ENCODE data around the gene GOLGA1.
"Not testable (repeated sequence)": the region's sequence is repeated elsewhere in the genome, so short reads cannot be mapped to it uniquely, and the experiment has no call there.

Gene GOLGA1

GRCh38 chr9:124939944-124940343 lies 939 bp downstream of the GOLGA1 start:
- DNase-seq, result no peak

- no peak for DNase-seq
Measured at GRCh38 chr9:124934290-124934689, 6.6 kb downstream of the GOLGA1 start.

DNA sequence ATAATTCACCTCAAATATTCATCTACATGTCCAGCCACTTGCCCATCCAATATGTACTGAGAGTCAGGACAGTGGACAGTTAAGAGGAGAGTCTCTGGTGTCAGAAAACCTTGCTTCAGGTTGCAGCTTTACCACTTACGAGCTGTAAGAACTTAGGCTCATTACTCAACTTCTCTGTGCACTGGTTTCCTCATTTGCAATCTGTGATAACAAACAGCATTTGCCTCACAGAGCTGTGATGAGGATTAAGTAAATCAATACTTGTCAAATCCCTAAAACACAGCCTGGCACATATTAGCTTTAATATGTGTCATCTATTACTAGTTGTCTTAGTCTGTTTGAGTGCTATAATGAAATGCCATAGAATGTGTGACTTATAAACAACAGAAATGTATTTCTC lies 8.6 kb downstream of the GOLGA1 start:
- DNase-seq, result no peak

GRCh38 chr9:124929464-124929863 lies 11.4 kb downstream of the GOLGA1 start:
- DNase-seq, result peak; percentile 4

DNA sequence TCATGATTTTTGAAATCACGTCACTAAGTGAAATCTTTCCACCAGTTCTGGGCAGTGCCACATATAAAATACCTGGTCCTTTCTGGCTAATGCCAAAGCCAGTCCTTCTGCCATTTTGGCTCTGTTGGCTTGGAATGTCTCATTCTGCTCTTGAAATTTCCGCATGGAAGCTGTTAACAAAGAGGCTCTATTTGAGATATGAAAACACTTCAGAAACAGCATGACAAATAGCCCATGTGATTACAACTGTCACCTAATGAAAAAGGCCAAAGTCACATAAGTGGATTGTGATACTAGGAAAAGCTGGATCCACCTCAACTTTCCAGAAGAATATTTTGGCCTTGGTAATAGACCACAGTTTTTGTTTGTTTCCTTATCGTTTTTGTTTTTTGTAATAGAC lies 12.8 kb downstream of the GOLGA1 start:
- no peak for DNase-seq

- DNase-seq, result not testable (repeated sequence)
Measured at GRCh38 chr9:124920394-124920793, 20.5 kb downstream of the GOLGA1 start.

DNA sequence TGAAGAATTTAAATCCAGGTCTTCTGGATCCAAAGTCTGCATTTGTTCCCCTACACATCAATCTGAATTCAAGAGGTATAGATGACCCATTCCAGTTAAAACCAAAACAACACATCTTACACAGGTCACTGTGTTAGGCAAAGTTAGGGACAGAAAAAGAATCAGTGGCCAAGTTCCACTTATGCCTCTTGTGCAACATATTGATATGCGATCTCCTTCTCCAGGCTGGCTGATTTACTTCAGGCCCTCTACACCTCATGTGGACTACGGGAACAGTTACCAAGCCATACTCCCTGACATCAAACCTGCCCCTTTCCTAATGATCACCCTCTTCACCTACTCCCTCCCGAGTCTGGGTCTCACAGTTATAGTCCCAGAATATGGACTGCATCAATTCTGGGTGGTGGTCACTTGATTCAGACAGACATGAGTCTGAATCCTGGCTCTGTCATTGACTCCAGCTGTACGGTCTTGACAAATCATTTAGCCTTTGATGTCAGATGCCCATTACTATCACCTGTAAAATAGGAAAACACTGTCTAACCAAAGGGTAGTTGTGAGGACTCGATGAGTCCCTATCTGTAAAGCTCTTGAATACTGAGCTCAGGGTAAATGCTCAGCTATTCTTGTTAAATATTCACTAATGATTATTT lies 26.0 kb downstream of the GOLGA1 start:
- no peak for DNase-seq

DNA sequence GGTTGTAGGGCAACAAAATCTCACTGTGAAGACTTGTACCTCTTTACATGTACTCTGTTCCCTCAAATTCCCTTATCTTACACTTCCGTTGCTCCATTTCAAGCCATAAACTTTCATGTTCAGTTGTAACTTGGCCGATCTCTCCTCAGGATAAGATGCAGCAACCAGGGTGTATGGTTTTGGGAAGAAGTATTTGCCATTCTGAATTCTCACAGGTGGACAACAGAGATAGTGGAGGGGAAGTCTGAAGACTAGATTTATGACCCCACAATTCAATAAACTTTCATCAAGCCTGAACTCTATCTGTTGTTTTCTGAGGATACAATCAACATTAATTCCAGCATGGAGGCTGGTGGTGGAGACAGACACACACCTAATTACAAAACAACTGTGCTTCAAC lies 27.5 kb downstream of the GOLGA1 start:
- DNase-seq, result no peak

- no peak for DNase-seq
Measured at GRCh38 chr9:124911766-124912165, 29.1 kb downstream of the GOLGA1 start.

- DNase-seq, result no peak
Measured at GRCh38 chr9:124908098-124908497, 32.8 kb downstream of the GOLGA1 start.

DNA sequence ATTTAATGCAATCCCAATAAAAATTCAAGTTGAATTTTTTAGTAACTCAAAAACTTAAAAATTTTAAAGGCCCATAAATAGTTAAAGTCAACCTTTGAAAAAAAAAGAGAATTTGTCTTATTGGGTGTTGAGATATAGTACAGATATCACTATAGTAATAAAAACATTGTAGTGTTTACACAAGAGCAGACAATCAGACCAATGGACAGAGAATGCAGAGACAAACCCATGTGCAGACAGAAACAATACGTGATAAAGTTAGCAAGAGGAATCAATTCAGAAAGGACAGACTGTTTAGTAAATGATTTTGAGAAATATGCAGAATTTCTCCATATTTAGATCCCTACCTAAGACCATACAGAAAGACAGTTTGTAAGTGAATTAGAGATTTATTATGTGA lies 33.9 kb downstream of the GOLGA1 start:
- DNase-seq, result no peak

DNA sequence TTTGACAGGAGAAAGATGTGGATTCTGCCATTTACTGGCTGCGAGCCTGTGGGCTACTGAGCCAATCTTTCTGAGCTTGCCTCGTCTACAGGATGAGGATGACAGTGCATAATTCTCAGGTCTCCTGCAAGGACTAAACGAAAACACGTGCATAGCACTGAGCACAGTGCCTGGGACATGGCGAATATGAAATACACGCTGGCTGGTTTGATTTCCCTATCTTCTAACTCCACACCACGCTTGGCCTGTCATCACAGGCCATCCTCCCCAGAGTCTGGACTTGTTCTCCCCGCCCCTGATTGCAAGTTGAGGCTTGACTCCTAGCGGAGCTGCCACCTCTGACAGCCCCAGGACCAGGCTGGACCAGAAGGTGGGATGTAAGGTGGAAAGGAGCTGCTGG lies 41.0 kb downstream of the GOLGA1 start:
- DNase-seq, result no peak

DNA sequence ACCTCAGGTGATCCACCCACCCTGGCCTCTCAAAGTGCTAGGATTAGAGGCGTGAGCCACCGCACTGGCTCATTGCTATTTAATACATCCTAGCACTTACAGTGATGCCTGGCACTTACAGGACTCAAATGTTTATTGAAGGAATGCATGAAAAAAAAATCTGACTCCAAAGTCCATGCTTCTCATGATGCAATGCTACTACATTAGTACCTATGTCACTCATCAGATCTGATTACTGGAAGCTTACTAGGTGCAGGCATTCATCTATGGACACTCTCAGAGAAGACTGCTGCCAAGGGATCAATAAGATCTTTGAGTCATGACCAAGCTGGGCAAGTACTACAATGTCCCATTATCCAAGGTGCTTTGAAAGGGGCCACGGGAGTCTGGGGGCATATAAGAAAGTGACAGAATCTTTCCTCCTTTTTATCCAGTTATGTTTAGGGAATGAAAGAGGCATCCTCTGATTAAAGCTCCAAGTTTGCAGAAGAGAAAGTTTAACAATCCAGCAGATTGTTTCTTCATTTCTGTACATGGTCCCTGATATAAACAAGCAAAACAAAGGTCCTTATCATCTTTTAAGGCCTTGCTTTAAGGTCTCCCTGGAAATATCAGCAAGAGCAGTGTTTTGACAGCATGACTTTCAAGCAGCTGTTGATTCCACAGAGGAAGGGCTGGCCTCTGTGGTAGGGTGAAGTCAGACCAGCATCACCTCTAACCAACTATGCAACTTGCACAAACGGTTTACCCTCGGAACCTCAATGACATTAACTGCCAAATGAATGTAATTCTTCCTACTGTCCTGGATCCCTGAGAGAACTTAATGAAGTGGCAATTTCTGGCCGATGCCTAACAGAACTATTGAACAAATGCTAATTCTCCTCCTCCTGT lies 43.1 kb downstream of the GOLGA1 start:
- DNase-seq, result no peak

- DNase-seq, result peak; percentile 70
Measured at GRCh38 chr9:124894741-124895170, 46.1 kb downstream of the GOLGA1 start.

GRCh38 chr9:124894035-124894740 lies 46.7 kb downstream of the GOLGA1 start:
- DNase-seq, result no peak

DNA sequence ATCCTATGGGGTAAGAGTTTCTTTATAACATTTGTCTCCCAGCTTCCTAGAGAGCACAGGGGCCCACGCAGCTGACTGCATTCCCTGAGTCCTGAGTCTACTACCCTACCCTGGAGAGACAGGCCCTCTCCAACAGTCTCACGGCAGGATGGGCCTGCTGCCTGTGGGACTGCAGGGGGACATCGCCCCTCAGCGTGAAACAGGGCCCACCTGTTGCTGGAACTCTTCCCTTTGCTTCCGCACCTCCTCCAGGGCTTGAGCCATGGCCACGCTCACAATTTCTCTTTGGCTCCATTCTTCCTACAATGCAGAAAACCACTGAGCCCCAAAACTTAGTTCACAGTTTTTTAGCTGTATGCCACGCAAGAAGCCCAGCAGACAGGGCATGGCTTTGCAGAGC lies 50.7 kb downstream of the GOLGA1 start:
- DNase-seq, result no peak

DNA sequence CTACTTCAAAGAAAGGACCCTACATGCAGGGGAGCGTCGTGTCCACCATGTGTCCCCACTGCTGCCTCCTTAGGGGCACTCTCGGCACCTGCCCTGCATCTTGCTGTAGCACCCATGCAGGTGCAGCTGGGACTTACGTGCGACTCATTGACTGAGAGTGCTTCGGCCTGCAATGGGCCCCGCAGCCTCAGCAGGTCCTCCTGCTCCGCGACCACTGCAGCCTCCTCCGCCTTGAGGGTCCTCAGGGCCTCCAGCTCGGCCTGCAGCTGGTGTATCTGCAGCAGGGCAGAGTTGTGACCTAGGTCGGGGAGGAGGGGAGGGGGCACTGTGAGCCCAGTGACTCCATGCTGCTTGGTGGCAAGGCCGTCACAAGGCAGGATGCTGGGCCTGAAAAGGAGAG lies 51.9 kb downstream of the GOLGA1 start:
- DNase-seq, result no peak

DNA sequence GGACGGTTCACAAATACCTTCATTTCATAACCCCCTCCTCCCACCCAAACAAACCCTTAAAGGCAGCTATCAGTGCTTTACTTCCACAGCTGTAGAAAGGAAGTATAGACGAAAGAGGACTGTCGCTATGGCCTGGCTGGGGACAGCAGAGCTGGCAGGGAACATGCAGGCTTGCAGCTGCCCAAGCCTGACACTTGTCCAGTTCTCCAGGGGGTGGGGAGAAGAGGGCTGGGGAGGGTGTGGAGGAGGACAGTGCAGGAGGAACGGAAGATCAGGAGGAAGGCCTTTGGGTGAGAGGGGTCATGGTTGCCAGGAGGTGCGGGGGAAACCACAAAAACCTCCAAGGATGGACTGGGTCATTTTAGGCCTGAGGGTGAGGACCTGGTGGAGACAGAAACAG lies 53.1 kb downstream of the GOLGA1 start:
- DNase-seq, result no peak

DNA sequence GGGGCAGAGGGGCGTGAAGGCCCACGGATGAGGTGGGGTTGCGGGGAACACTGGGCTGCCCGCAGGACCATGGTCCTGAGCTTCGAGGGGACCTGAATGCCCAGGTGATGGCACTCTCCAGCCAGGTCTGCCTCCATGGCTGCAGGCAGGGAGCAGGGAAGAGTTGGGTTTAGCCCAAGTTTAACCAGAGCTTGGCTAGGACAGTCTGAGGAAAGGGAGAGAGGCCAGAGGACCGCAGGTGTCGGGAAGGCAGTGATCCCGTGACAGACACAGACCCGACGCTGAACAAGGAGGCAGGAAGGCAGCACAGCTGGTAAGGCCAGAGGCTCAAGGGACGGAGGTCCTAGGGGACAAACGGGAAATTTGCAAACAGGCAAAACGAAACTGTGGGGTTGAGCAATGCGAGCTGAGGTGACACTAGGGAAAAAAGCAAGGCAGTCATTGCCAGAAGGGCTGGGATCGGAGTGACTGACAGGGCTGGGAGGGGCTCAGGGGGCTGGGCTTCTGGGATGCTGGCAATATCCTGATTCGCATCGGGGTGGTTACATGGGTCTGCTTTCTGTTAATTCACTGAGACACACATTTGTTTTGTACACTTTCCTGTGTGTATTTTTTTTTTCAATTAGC lies 53.9 kb downstream of the GOLGA1 start:
- DNase-seq, result no peak

GRCh38 chr9:124886461-124886860 lies 54.4 kb downstream of the GOLGA1 start:
- DNase-seq, result no peak

GRCh38 chr9:124885551-124885950 lies 55.3 kb downstream of the GOLGA1 start:
- DNase-seq, result no peak

DNA sequence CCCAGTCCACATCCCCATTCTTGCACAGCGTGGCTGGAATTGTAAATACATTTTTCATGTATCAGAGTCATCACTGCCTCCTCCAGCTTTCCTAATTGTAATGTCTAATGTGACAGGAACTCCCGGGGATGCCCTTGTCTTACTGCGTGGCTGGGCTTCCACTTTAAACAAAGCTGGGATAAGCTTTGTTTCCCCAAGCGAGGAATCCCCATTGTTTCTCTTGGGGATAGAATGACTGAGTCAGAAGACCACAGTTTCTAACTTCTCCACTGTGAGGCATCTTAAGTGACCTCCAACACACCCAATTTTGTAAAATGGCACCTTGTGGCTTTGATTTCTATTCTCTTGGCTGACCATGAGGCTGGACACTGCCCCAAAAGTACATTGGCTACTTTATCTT lies 56.5 kb downstream of the GOLGA1 start:
- no peak for DNase-seq

DNA sequence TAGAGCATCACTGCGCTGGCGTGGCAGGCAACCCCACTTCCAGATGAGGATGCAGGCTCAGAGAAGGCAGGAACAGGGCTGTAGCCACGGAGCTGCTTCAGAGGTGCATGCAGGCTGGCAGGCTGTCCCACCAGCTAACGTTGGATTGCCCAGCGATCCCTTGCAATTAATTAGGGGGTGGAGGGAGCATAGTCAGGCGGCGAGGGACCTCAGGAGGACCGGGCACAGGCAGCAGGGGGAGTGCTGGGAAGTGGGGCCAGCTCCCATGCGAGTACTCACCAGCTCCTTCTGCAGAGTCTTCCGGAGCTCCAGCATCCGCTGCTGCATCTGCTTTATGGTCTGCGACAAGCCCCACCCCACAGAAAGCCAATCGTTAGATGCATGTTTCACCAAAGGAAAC lies 58.7 kb downstream of the GOLGA1 start:
- no peak for DNase-seq
